Measurements from ENCODE around the gene ZNF423.

DNA sequence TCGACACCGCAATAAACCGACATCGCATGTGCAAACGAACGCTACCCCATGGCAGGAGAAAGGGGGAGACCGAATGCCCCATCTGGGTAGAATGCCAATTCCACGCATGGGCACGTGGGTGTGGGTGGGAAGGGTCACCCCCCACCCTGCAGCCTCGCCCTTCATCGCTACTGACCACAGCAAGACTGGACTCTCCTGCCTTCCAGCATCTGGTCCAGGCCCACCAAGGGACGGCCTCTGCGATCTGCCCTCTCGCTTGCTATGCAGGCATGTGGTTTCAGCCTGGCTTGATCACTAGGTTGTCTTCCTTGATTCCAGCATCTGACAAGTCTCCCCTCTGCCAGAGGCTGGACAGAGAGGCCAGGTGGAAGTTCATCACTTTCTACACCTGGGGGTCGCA lies 323.0 kb downstream of the ZNF423 start:
- TF ChIP-seq POLR2A (IDR thresholded peaks at IDR 0.05), result no peak
- TF ChIP-seq CTCF (IDR thresholded peaks at IDR 0.05 in 8 of 11, conservative IDR thresholded peaks at IDR 0.05 in 3 of 11), result no peak
